Ureter (tissue), 1 donor: ENCODE data around the gene LRPAP1. TPM values are rescaled to one million over a fixed set of nuclear protein-coding genes. Genes with fewer than 3 reads are reported as not detected.

ENCODE experiments used
- DNase-seq: peaks from one replicate; pipeline ENCODE4 v3.0.0-alpha.2; 2020; ENCODE audit warnings: low spot score
- total RNA-seq: library from RNA; stranded (reverse); gene quantifications from one replicate; pipeline ENCODE4 v1.2.4, GENCODE V29; 2023
- donor health status: DM: yes; HTN: yes; CAD: no.

The LRPAP1 gene
- total RNA-seq, 1 donor from 2014 or later: 145 TPM

DNA sequence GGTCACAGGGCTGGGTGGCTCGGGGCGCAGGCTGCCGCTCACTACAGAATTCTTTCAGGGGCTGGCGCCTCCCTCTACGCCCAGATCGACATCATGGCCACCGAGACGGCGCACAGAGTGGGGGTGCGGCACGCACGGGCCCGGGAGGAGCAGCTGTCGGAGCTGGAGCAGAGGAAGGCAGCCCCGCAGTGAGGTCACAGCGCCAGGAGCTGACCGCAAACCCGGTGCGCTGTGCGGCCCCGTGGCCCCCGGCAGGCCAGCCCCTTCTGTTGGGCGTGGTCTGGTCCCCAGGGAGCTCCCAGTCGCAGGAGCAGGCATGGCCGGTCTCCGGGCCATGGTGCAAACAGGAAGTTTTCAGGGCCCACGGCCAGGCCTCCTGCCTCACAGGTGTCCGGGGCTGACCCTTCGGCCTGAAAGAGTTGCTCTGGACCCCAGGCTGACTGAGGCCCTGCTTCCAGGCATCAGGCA, 31.6 kb downstream of the LRPAP1 start:
- DNase-seq: no peak

DNA sequence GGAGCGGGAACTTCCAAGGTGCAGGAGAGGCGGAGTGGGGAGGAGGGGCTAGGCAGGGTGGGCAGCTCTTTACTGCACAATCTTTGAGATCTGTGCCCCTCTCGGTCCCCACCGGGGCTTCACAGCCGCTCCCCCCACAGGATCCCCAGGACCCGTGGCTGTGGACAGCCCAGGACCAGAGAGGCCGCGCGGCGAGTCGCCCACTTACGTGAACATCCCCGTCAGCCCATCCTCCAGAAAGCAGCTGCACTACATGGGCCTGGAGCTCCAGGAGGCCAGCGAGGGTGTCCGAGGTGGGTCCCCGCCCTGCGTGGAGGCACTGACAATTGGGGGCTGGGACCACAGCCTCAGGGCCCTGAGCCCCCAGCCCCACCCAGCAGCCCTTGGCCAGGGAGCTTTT, 32.1 kb downstream of the LRPAP1 start:
- no peak for DNase-seq

DNA sequence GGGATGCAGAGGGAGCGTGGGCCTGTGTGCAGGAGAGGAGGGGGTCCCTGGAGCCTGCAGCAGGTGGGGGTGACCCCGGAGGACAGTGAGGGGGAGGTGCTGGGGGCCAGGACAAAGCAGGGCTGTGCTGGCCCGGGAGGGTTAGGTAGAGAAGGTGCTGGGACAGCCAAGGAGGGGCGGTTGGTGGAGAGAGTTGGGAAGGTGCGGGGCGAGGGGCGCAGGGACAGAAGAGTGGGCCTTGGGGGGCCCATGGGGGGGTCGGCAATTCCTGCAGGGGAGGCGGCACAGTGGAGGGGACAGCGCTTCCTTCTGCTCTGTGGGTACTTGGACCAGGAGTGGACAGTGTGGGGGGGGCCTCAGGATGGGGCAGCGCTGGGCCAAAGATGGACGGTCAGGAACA, 32.5 kb downstream of the LRPAP1 start:
- no peak for DNase-seq

DNA sequence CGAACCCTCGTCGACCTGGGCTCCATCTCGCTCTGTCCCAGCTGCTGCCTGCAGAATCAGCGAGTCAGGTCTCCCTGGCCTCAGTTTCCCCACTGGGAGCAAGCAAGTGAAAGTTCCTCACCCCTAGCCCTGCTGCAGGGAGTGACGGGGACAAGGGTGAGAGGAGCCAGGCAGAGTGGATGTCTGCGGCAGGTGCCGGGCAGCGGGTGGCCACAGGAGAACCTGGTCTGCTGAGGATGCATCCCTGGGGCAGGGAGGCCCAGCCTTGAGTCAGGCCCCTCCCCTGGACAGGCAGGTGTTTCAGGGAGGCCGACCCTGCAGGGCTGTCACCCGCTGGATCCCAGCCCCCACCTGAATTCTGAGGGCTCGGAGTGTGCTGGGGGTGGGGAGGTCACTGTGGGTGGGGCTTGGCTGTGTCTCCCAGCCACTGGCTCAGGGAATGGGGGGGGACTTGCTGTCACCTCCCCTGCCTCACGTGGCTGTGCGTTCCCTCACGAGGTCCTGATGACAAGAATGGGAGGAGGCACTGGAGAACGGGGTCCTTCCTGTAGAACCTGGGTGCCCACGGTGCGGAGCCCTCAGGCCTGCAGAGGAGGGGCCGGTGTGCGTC, 33.2 kb downstream of the LRPAP1 start:
- DNase-seq: no peak

DNA sequence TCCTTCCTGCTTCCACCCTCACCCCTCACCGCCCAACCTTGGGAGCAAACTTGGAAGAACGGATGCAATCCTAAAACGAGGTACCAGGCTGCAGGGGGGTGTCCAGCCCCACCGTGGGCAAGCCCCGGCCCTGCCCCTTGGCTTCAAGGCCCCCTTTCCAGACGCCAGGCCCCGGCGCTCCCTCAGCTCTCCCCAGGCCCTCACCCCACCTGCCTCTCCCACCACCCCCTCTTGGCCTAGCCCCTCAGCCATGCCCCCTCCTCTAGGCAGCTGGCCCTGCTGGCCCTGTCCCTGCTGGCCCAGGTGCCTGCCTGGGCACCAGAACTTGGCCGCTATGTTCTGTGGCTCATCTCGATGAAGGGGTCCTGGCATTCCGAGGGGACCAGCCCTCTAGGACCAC, 33.8 kb downstream of the LRPAP1 start:
- no peak for DNase-seq

DNA sequence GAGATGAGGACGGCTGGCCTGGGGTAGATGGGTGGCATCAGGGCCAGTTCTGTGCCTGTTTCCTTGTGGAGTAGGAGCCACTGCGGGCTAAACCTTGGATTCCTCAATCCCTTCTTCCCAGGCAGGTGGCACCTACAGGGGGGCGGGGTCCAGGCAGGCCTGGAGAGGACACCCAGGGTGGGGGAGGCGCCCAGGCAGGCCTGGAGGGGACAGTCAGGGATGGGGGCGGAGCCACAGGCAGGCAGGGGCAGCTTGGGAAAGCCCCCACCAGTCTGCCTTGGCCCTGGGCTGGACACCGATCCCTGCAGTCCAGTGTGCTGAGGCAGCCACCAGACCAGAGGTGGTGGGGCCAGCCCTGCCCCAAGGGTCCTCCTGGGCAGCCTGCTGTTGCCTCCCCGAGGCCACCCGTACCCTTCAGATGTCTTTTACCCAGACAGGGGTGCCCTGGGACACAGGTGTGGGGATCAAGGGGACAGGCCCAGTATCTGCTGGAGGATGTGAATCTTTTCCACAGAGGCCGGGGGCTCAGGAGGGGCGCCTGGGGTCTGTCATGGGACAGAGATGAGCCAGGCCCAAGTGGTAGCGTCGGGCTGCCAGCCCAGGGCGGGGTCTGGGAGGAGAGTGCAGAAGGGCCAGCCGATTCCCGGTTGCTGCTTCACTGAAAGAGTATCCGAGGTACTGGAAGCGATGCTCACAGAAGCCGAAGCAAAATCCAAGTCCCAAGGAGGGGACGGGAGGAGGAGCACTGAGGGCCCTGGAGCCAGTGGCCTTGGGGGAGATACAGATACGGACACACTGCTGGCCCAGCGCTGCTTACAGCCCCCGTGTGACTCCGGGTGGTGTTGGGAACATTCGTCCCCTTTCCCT, 34.5 kb downstream of the LRPAP1 start:
- DNase-seq: no peak

DNA sequence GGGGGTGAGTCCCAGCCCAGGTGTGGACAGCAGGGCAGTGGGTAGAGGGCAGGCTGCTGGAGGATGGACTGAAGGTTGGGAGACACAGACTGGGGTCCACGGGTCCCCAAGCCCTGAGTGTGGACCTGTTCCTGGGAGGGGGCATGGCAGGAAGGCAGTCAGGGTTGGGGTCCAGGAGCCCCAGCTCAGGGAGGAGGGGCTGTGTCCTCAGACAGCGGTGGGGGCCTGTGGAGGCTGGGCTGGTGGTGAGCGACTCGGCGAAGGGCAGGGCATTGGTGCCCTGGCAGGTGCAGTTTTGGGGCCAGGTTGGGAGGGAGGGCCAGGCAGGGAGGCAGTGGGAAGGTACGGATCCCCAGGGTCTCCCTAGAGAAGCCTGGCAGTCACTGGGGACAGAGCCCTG, 35.1 kb downstream of the LRPAP1 start:
- no peak for DNase-seq

DNA sequence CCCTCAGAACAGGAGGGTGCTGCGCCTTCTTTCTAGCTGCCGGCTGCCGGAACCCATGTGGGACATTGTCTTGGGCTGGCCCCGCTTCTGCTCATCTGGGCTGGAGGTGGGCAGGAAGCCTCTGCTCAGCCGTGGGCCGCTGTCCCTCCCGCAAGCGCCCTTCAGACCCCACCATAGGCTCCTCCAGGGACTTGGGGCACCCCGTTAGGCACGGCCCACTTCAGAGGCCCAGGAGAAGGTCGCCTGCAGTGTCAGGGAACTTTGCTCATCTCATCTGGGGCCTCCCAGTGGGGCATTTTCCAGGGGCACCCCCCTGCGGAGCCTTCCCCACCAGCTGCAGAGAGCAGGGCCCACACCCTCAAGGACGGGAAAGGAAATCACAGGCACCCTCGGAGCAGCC, 36.2 kb downstream of the LRPAP1 start:
- DNase-seq: no peak

DNA sequence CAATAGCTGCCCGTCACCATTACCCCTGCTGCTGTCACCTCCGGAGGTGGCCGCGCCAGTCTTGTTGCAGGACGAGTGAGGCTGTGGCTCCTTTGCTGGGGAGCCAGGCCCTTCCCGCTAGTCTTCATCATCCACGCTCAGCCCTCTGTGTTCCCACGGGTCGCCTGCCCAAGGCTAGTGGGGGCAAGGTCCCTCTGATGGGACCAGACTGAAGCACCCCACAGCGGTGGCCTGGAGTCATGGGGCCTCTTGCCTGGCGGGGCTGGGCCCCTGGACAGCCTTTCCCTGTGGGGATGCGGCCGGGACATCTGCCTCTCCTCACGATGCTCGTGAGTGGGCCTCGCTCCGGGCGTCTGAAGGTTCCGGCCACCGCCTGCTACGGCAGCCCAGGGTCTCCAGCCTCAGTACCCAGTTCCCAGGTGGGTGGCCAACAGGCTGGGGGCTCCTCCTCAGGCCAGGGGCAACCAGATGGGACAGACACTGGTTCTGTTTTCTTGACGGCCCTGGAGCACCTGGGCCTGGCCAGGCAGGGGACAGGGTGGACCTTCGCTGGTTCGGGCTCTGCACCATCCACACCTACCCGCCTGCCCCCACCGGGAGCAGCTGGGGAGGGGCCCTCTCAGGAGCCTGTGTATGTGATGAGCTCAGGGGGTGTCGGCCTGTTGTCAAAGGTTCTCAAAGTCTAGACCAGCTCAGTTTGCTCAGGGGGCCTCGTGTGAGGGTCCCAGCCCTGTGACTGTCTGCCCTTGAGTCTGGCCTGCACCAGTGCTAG, 36.8 kb downstream of the LRPAP1 start:
- no peak for DNase-seq

DNA sequence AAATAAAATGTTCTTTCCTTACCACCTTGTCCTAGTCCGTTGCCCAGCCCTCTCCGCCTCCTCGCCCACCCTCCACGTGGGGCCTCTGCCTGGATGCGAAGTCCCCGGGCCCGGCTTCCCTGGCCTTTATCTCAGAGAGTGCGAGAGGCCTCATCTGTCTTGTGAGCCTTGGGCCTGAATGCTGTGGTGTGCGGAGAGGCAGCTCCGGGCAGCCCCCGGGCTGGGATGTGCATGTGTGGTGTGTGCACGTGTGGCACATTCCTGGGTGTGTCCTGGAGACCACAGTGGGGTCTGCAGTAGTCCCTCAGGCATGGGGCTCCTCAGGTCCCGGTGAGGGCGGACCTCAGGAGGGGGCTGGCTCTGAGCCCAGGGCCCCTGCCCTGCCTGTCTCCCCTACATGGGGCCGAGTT, 37.8 kb downstream of the LRPAP1 start:
- no peak for DNase-seq

DNA sequence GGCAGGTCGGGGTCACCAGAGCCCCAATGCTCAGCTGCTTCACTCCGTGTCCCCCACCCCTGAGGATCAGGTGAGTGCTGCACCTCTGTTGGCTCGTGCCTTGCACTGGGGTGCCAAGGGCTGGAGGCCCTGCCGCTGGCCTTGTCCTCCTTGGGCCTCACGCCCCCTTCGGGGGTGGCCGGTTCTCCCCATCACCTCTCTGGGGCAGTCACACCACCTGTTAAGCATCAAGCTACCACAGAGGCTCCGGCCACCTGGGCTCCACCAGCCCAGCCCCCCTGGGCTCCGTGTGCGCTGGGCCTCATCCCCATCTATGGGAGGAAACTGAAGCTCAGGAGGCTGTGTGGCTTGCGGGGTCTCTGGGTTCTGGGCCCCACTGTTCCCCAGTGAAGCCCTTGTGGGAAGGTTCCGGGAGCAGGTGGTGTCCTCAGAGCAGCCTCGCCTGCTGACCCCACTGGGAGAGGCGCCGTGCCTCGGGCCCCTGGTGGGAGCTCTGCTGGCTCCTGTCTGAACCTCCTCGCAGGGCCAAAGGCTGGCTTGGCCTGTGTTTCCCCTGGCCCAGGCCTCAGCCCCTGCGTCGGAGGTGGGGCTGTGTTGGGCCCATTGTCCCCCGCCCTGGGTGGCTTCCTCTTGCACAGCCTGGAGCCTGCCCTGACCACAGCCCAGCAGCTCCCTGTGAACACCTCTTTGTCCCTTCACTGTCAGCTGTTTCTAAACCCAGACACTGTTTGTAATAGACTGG, 38.3 kb downstream of the LRPAP1 start:
- no peak for DNase-seq

DNA sequence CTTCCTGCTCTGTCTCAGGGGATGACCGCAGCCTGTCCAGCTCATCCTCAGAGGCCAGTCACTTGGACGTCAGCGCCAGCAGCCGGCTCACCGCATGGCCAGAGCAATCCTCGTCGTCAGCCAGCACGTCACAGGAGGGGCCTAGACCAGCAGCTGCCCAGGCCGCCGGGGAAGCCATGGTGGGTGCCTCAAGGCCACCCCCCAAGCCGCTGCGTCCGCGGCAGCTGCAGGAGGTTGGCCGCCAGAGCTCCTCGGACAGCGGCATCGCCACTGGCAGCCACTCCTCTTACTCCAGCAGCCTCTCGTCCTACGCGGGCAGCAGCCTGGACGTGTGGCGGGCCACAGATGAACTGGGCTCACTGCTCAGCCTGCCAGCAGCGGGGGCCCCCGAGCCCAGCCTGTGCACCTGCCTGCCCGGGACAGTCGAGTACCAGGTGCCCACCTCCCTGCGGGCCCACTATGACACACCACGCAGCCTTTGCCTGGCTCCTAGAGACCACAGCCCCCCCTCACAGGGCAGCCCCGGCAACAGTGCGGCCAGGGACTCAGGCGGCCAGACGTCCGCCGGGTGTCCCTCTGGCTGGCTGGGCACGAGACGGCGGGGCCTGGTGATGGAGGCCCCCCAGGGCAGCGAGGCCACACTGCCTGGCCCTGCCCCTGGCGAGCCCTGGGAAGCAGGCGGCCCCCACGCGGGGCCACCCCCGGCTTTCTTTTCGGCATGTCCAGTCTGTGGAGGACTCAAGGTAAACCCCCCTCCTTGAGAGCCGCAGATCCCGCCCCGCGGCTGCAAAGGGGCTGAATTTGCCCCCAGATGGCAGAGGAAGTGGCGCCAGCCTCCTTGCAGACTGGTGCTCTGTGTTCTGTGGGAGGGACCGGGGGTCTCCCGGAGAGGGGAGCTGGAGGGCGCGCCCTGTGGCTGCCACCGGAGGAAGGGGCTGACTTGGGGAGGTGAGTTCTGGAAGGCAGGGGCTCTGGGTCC, 39.2 kb downstream of the LRPAP1 start:
- no peak for DNase-seq

DNA sequence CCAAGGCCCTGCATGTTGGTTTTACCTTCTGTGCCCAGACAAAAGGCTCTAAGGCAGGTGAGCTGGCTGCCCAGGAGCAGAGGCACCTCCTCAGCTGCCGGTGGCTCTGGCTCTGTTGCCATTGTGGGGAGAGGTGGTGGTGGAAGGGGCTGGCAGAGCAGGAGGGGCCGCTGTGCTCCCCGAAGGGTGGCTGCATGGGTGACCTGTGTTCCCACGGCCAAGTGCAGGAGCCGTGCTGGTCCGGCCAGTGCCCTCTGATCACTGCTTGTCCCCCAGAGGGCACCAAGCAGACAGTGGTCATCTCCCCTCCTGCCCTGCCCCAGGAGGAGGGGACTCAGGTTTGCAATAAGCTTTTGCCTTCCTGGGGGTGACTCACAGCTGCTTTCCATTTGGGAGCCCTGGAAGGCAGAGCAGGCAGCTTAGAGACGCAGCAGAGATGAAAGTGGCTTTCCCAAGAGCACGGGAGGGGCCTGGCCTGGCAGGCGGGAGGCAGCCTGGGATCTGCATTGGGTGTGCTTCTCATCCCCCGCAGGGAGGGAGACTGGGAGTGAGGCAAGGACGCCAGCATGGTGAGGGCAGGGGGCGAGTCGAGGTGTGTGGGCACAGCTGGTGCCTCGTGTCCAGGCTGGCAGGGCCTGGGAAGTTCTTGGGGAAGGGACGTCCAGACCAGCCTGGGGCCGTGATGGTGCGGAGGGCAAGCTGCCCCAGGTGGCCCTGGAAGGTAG, 40.4 kb downstream of the LRPAP1 start:
- no peak for DNase-seq

DNA sequence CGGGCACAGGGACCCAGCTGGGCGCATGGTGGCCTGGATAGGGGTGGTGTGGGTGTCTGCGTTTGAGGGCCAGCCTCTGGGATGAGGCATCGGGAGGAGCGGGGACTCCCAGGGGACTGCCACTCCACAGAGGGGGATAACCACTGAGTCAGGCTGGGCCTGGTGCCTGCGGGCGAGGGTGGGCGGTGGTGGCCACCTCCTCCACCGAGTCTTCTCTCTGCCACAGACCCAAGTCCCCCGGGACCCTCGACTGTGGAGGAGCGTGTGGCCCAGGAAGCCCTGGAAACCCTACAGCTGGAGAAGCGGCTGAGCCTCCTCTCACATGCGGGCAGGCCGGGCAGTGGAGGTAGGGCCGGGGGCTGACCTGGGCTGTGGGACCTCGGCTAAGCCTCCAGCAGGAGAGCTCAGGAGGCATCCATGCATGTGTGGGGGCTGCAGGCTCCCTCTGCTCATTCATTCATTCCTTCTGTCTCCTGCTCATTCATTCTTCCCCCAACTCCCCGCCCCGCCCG, 42.7 kb downstream of the LRPAP1 start:
- DNase-seq: no peak

DNA sequence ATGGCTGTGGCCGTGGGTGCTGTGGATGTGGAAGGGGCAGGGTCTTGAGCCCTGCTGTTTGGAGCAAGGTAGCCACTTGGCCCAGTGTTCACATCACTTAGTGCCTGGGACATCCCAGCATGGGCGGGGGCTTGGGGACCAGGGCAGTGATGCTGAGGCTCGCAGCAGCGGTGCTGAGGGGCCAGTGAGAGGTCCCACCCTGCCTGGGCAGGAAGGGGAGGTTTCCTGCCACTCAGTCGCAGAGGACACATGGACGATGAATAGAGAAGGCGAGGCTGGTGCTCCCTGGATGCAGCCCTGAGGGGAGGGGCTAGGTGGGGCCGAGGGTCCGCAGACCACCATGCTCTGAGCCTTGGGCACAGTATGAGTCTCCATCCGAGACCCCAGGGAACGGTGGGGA, 43.4 kb downstream of the LRPAP1 start:
- DNase-seq: no peak

DNA sequence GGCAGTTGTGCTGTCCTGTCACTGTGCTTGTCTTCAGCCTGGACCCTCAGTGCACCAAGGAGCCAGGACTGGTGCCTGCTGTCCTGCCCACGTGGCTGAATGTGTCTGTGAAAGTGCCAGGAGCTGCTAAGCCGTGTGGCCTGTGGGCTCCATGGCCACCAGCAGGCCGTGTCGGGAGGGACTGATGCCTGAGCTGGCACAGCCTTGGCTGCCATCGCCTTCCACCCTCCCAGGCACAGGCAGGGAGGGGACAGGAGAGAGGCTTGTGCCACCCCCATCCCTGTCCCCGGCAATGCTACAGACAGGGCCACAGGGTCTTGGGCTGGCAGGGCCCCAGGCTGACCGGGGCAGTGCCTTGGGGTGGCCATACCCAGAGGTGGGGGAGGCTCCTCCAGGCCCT, 44.4 kb downstream of the LRPAP1 start:
- DNase-seq: no peak

DNA sequence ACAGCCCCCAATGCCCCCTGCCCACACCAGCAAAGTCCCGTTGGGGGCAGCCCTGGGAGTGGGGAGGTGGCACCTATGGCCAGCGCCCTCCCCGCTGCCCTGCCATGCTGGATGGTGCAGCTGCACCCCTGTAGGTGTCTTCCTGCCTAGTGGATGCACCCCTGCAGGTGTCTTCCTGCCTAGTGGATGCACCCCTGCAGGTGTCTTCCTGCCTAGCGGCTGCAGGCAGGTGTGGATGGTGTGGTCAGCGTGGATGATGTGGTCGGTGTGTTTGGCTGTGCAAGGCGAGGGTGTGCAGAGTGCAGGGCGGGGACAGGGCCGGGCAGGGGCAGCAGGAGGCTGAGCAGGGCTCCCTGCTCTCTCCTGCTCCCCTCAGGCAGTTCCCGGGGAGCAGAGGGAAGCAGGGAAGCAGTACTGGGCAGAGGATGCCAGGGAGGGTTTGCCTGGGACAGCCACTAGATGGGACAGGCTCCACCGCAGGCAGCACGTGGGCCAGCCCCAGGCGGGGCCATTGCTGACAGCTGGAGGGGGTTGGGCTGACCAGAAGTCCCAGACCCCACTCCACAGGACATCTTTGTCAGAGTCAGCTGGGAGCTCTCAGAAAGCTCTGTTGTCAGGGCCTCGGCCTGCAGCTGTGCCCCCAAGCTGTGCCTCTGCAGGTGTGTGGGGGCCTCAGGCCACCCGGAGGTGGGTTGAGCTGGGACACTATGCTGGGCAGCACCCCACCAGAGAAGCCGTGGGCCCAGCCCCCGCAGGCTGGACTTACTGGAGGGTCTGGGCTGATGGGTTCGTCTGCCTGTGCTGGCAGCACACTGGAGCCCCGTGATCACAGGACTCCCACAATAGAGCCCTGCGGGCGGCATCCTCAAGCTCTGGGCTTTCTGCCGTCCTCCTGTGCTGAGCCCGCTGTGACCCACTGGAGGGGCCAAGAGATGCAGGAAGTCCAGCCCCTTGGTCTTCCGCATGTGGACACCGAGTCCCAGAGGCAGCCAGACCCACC, 45.4 kb downstream of the LRPAP1 start:
- DNase-seq: no peak

DNA sequence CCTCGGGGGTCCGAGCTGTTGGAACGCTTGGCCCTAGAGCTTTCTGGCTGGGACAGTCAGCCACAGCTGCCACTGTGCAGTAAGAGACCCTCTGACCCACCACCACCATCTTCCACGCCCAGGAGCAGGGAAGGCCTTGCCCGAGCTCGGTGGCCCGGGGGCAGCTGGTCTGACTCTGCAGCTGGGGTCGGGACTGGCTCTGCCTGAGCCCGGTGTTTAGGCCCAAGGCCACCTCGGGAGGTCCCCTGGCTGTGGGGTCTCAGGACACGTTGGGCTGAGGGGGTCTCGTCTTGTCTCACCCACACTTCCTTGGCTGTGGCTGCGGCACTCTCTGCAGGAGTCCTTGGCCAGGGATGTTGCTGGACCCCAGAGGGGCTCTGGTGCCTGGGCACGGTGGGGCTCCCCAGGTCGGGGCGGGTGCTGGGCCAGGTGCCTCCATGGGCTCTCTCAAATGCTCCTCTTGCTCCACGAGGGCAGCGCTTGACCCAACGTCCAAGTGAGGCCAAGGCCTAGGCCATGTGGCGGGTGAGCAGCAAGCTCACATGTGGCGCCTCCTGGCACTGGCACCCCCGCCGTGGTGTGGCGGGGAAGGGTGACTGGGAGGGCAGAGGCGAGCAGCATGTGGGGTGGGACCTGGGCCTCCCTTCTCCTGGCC, 46.2 kb downstream of the LRPAP1 start:
- no peak for DNase-seq
